ENCODE measurements around the gene SEC63.

DNA sequence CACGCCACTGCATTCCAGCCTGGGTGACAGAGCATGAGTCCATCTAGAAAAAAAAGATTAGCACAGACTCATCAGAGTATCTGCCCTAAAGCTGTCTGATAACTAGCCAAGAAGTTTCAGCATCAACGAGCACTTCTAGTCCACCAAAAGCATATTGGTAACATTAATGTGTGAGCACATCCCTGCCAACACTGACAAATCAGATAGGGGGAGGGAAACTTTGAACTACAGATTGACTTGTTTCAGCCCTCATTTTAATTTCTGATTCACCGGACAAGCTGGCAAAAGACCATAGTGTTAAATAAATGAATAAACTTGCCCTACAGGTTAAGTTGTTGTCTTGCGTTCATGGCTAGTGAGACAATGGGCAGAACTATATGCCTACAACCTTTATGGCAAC, 7.7 kb upstream of the SEC63 start:
- TF ChIP-seq, protein P1, sequence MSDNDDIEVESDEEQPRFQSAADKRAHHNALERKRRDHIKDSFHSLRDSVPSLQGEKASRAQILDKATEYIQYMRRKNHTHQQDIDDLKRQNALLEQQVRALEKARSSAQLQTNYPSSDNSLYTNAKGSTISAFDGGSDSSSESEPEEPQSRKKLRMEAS (CRISPR knock-in tag; IDR thresholded peaks at IDR 0.05) = no peak
- TF ChIP-seq, protein P2, sequence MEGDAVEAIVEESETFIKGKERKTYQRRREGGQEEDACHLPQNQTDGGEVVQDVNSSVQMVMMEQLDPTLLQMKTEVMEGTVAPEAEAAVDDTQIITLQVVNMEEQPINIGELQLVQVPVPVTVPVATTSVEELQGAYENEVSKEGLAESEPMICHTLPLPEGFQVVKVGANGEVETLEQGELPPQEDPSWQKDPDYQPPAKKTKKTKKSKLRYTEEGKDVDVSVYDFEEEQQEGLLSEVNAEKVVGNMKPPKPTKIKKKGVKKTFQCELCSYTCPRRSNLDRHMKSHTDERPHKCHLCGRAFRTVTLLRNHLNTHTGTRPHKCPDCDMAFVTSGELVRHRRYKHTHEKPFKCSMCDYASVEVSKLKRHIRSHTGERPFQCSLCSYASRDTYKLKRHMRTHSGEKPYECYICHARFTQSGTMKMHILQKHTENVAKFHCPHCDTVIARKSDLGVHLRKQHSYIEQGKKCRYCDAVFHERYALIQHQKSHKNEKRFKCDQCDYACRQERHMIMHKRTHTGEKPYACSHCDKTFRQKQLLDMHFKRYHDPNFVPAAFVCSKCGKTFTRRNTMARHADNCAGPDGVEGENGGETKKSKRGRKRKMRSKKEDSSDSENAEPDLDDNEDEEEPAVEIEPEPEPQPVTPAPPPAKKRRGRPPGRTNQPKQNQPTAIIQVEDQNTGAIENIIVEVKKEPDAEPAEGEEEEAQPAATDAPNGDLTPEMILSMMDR (IDR thresholded peaks at IDR 0.05) = no peak
- TF ChIP-seq NFE2L1 (CRISPR knock-in tag; IDR thresholded peaks at IDR 0.05) (no peak), CBFB (CRISPR knock-in tag; IDR thresholded peaks at IDR 0.05; ENCODE audit: low read depth) (no peak), ESRRA (CRISPR knock-in tag; IDR thresholded peaks at IDR 0.05; ENCODE audit: borderline replicate concordance) (no peak)
